CD4-positive, alpha-beta T cell treated with Interleukin-6 at 100 ng/mL for 8 hours (primary cell): Measurements from ENCODE around the gene REPIN1.
A peak's percentile ranks its signal among the peaks of the same experiment; 100 is the strongest.
"Not testable (repeated sequence)": the region's sequence is repeated elsewhere in the genome, so short reads cannot be mapped to it uniquely, and the experiment has no call there.

ENCODE experiments used
- DNase-seq: peaks from one replicate; pipeline ENCODE4 v3.0.0-alpha.2; 2020; ENCODE audit warnings: mixed read lengths, low spot score

REPIN1 gene

GRCh38 chr7:150376560-150376959 lies 7.9 kb downstream of the REPIN1 start:
- DNase-seq, result no peak

- DNase-seq, result no peak
Observed at GRCh38 chr7:150377196-150377595, 8.6 kb downstream of the REPIN1 start.

GRCh38 chr7:150377635-150378034 lies 9.0 kb downstream of the REPIN1 start:
- no peak for DNase-seq

- peak; percentile 48 for DNase-seq
Observed at GRCh38 chr7:150378115-150378852, 9.7 kb downstream of the REPIN1 start.

GRCh38 chr7:150378853-150379440 lies 10.3 kb downstream of the REPIN1 start, which contains the start of gene ZNF775:
Gene ZNF775, plus strand, starts transcription at chr7:150379330. Its CDS starts 9,141 bp downstream, at chr7:150388471.
- peak; percentile 92 for DNase-seq

- no peak for DNase-seq
Observed at GRCh38 chr7:150379441-150380379, 11.1 kb downstream of the REPIN1 start.

GRCh38 chr7:150380463-150380862 lies 11.8 kb downstream of the REPIN1 start:
- no peak for DNase-seq

- DNase-seq, result no peak
Observed at GRCh38 chr7:150381096-150381495, 12.5 kb downstream of the REPIN1 start.

GRCh38 chr7:150381785-150382122 lies 13.1 kb downstream of the REPIN1 start:
- DNase-seq, result no peak

- DNase-seq, result no peak
Observed at GRCh38 chr7:150382123-150382843, 13.7 kb downstream of the REPIN1 start.

- no peak for DNase-seq
Observed at GRCh38 chr7:150382844-150383225, 14.2 kb downstream of the REPIN1 start.

GRCh38 chr7:150383710-150384397 lies 15.2 kb downstream of the REPIN1 start:
- no peak for DNase-seq

- no peak for DNase-seq
Observed at GRCh38 chr7:150384406-150385301, 16.0 kb downstream of the REPIN1 start.

GRCh38 chr7:150385302-150385723 lies 16.7 kb downstream of the REPIN1 start:
- DNase-seq, result no peak

GRCh38 chr7:150385884-150386283 lies 17.3 kb downstream of the REPIN1 start:
- not testable (repeated sequence) for DNase-seq

GRCh38 chr7:150388306-150388705 lies 19.7 kb downstream of the REPIN1 start:
- DNase-seq, result no peak

- DNase-seq, result no peak
Observed at GRCh38 chr7:150388709-150389531, 20.3 kb downstream of the REPIN1 start.

- DNase-seq, result no peak
Observed at GRCh38 chr7:150389532-150389816, 20.9 kb downstream of the REPIN1 start.

GRCh38 chr7:150390205-150390604 lies 21.6 kb downstream of the REPIN1 start:
- DNase-seq, result no peak

GRCh38 chr7:150393325-150393724 lies 24.7 kb downstream of the REPIN1 start:
- no peak for DNase-seq
